H9 (cell line): Measurements from ENCODE around the gene SCYL3. TPM values are rescaled to one million over a fixed set of nuclear protein-coding genes. Genes with fewer than 3 reads are reported as not detected.

Experiments
- DNase-seq: peaks from one replicate; pipeline ENCODE4 v3.0.0-alpha.2; 2017
- H2AFZ ChIP-seq: one replicate; pipeline ENCODE4 v1.6.1; 2013; ENCODE audit warnings: mild to moderate bottlenecking, low read length, control low read depth, moderate library complexity
- H2AK5ac ChIP-seq: 2 replicates; pipeline ENCODE4 v1.6.1; 2013; ENCODE audit warnings: low read length, control low read depth, mixed read lengths; ENCODE audit not compliant: insufficient read length
- H2BK120ac ChIP-seq: one replicate; pipeline ENCODE4 v1.6.1; 2013; ENCODE audit warnings: low read depth, mild to moderate bottlenecking, low read length, control low read depth, inconsistent platforms; ENCODE audit not compliant: poor library complexity, severe bottlenecking
- H2BK12ac ChIP-seq: 2 replicates; pipeline ENCODE4 v1.6.1; 2013; ENCODE audit warnings: low read length, control low read depth, mixed read lengths, low read depth; ENCODE audit not compliant: insufficient read length
- H2BK15ac ChIP-seq: 2 replicates; pipeline ENCODE4 v1.6.1; 2013; ENCODE audit warnings: low read depth, low read length, control low read depth
- H2BK20ac ChIP-seq: one replicate; pipeline ENCODE4 v1.6.1; 2013; ENCODE audit warnings: low read depth, mild to moderate bottlenecking, low read length, control low read depth, inconsistent platforms; ENCODE audit not compliant: poor library complexity, severe bottlenecking
- H2BK5ac ChIP-seq: 2 replicates; pipeline ENCODE4 v1.6.1; 2013; ENCODE audit warnings: low read length, control low read depth, mixed read lengths; ENCODE audit not compliant: insufficient read length
- H3K14ac ChIP-seq: 2 replicates; pipeline ENCODE4 v1.6.1; 2013; ENCODE audit warnings: low read length, control low read depth; ENCODE audit not compliant: insufficient read depth
- H3K18ac ChIP-seq: 2 replicates; pipeline ENCODE4 v1.6.1; 2013; ENCODE audit warnings: low read depth, mild to moderate bottlenecking, mixed read lengths, low read length, control low read depth; ENCODE audit not compliant: insufficient read length
- H3K23ac ChIP-seq: 2 replicates; pipeline ENCODE4 v1.6.1; 2013; ENCODE audit warnings: low read length, control low read depth, mixed read lengths, low read depth; ENCODE audit not compliant: insufficient read length
- H3K23me2 ChIP-seq: 2 replicates; pipeline ENCODE4 v1.6.1; 2013; ENCODE audit warnings: low read depth, mild to moderate bottlenecking, mixed read lengths, low read length, control low read depth; ENCODE audit not compliant: insufficient read length, poor library complexity, severe bottlenecking
- H3K27ac ChIP-seq: 2 replicates; pipeline ENCODE4 v1.5.1; 2013; ENCODE audit warnings: low read length, control low read depth, mixed read lengths, low read depth; ENCODE audit not compliant: insufficient read length
- H3K27me3 ChIP-seq: 2 replicates; pipeline ENCODE4 v1.6.1; 2013; ENCODE audit warnings: low read length, control low read depth, inconsistent platforms; ENCODE audit not compliant: insufficient read depth
- H3K4ac ChIP-seq: 2 replicates; pipeline ENCODE4 v1.6.1; 2013; ENCODE audit warnings: low read depth, mild to moderate bottlenecking, control low read depth, inconsistent platforms, low read length, moderate library complexity
- H3K4me1 ChIP-seq: 2 replicates; pipeline ENCODE4 v1.6.1; 2013; ENCODE audit warnings: low read length, control low read depth, inconsistent platforms; ENCODE audit not compliant: insufficient read depth
- H3K4me2 ChIP-seq: 2 replicates; pipeline ENCODE4 v1.6.1; 2013; ENCODE audit warnings: low read length, control low read depth, mixed read lengths; ENCODE audit not compliant: insufficient read length, insufficient read depth
- H3K56ac ChIP-seq: 2 replicates; pipeline ENCODE4 v1.6.1; 2013; ENCODE audit warnings: low read depth, mild to moderate bottlenecking, mixed read lengths, low read length, control low read depth; ENCODE audit not compliant: insufficient read length
- H3K79me1 ChIP-seq: 2 replicates; pipeline ENCODE4 v1.6.1; 2013; ENCODE audit warnings: low read depth, mild to moderate bottlenecking, moderate library complexity, low read length, control low read depth, inconsistent platforms; ENCODE audit not compliant: insufficient read depth, poor library complexity, severe bottlenecking
- H3K79me2 ChIP-seq: 2 replicates; pipeline ENCODE4 v1.6.1; 2013; ENCODE audit warnings: low read length, control low read depth, inconsistent platforms; ENCODE audit not compliant: insufficient read depth
- H3K9ac ChIP-seq: 2 replicates; pipeline ENCODE4 v1.6.1; 2013; ENCODE audit warnings: low read length, control low read depth, mixed read lengths; ENCODE audit not compliant: insufficient read length; ENCODE audit errors: extremely low read depth
- H3K9me3 ChIP-seq: one replicate; pipeline ENCODE4 v1.6.1; 2013; ENCODE audit warnings: low read depth, low read length, inconsistent platforms; ENCODE audit not compliant: control insufficient read depth
- H3T11ph ChIP-seq: one replicate; pipeline ENCODE4 v1.6.1; 2013; ENCODE audit warnings: mild to moderate bottlenecking, low read length, control low read depth, inconsistent platforms
- H4K20me1 ChIP-seq: one replicate; pipeline ENCODE4 v1.6.1; 2013; ENCODE audit not compliant: control insufficient read depth, insufficient read length, insufficient read depth
- H4K5ac ChIP-seq: 2 replicates; pipeline ENCODE4 v1.6.1; 2013; ENCODE audit warnings: low read depth, mild to moderate bottlenecking, mixed read lengths, low read length, control low read depth; ENCODE audit not compliant: insufficient read length
- H4K8ac ChIP-seq: replicated peaks from 2 replicates; pipeline ENCODE4 v1.6.1; 2013; ENCODE audit warnings: low read length, control low read depth, mixed read lengths, low read depth; ENCODE audit not compliant: insufficient read length
- H4K91ac ChIP-seq: 2 replicates; pipeline ENCODE4 v1.6.1; 2013; ENCODE audit warnings: low read depth, mild to moderate bottlenecking, moderate library complexity, mixed read lengths, low read length, control low read depth; ENCODE audit not compliant: insufficient read length
- H3K27ac Mint-ChIP-seq, 3 experiments: 2 replicates in 2 of 3; 3 replicates in 1 of 3; pipeline ENCODE4 v1.8.0; 2020 to 2021; ENCODE audit warnings: mixed read lengths in 3 of 3, mild to moderate bottlenecking in 1 of 3, moderate library complexity in 1 of 3
- H3K27me3 Mint-ChIP-seq: 2 replicates; pipeline ENCODE4 v1.8.0; 2021; ENCODE audit warnings: low read depth, mild to moderate bottlenecking, moderate library complexity, mixed read lengths
- H3K36me3 Mint-ChIP-seq, 3 experiments: 2 replicates in 2 of 3; 3 replicates in 1 of 3; pipeline ENCODE4 v1.8.0; 2020 to 2021; ENCODE audit warnings: low read depth in 3 of 3, mixed read lengths in 3 of 3; ENCODE audit not compliant: insufficient read depth in 1 of 3
- H3K4me1 Mint-ChIP-seq, 2 experiments: 2 replicates each; pipeline ENCODE4 v1.8.0; 2020; ENCODE audit warnings: mixed read lengths in 2 of 2
- H3K4me3 Mint-ChIP-seq, 2 experiments: 2 replicates in 1 of 2; 3 replicates in 1 of 2; pipeline ENCODE4 v1.8.0; 2020 to 2021; ENCODE audit warnings: mild to moderate bottlenecking in 2 of 2, mixed read lengths in 2 of 2, moderate library complexity in 1 of 2
- H3K9me3 Mint-ChIP-seq, 2 experiments: 2 replicates in 1 of 2; 3 replicates in 1 of 2; pipeline ENCODE4 v1.8.0; 2020; ENCODE audit warnings: mild to moderate bottlenecking in 2 of 2, mixed read lengths in 2 of 2, moderate library complexity in 1 of 2
- WGBS: extraction: QIAGEN DNeasy Blood & Tissue Kit; methylation state at CpG from one replicate; pipeline ENCODE4 v1.1.7; 2013; ENCODE audit warnings: missing lambda C conversion rate, low lambda C conversion rate, mixed read lengths; ENCODE audit not compliant: insufficient read length; ENCODE audit errors: extremely low coverage; 5-methylcytosine and 5-hydroxymethylcytosine counted together
- total RNA-seq: library from RNA; stranded (reverse); gene quantifications from 2 replicates; pipeline ENCODE4 v1.2.1, GENCODE V29; 2021
- TF ChIP-seq, protein P1 (sequence below): fragments of 200-600 bp; sonication (generic); conservative IDR thresholded peaks from 3 replicates; pipeline ENCODE4 v1.8.0; 2021; ENCODE audit warnings: antibody characterized with exemption, mild to moderate bottlenecking

SCYL3 gene
- total RNA-seq, 1 experiment from 2014 or later: 3.9 TPM

DNA sequence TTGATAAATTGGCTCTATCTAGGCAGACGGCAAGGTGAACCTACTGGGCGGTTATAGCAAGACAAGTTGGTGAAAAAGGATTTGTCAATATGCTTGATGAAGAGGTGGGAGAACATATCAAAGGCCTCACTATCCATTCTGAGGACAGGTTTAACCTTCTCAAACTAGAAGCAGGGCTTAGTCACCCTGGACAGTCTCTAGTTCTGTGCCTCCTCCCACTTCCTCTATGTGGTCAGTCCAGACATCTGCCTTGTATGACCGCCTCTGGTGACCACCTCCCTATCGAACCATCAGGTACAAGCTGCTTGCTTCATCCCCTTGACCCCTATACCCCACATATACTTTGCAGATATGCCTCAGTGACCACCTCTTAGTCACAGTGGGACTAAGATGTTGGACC lies 2.3 kb upstream of the SCYL3 start:
- Histone ChIP-seq H3T11ph (no peak overlapping the region), H3K9me3 (no peaks in the 10 kb centered on the region), H3K79me1 (no peaks in the 10 kb centered on the region), H4K20me1 (no peaks in the 10 kb centered on the region), H3K4ac (no peak overlapping the region), H3K27me3 (no peaks in the 10 kb centered on the region), H3K27ac (no peak overlapping the region), H2BK15ac (no peak overlapping the region), H2AK5ac (no peak overlapping the region), H2AFZ (no peak overlapping the region), H3K9ac (no peak overlapping the region), H3K23me2 (peaks cover 7% of the 10 kb centered on the region), H2BK5ac (no peak overlapping the region), H3K18ac (no peak overlapping the region), H2BK20ac (no peak overlapping the region), H4K91ac (no peak overlapping the region), H3K14ac (no peak overlapping the region), H4K8ac (no peak overlapping the region), H3K4me2 (no peak overlapping the region), H2BK12ac (no peak overlapping the region), H3K23ac (no peak overlapping the region), H4K5ac (no peak overlapping the region), H3K79me2 (no peaks in the 10 kb centered on the region), H2BK120ac (no peak overlapping the region), H3K4me1 (no peaks in the 10 kb centered on the region; the same call in 1 of the 2 replicates), H3K56ac (no peak overlapping the region)
- no peaks in the 10 kb centered on the region for H3K27me3 Mint-ChIP-seq
- H3K4me1 Mint-ChIP-seq: peaks cover 47 to 55% of the 10 kb centered on the region in 2 experiments
- TF ChIP-seq, protein P1, sequence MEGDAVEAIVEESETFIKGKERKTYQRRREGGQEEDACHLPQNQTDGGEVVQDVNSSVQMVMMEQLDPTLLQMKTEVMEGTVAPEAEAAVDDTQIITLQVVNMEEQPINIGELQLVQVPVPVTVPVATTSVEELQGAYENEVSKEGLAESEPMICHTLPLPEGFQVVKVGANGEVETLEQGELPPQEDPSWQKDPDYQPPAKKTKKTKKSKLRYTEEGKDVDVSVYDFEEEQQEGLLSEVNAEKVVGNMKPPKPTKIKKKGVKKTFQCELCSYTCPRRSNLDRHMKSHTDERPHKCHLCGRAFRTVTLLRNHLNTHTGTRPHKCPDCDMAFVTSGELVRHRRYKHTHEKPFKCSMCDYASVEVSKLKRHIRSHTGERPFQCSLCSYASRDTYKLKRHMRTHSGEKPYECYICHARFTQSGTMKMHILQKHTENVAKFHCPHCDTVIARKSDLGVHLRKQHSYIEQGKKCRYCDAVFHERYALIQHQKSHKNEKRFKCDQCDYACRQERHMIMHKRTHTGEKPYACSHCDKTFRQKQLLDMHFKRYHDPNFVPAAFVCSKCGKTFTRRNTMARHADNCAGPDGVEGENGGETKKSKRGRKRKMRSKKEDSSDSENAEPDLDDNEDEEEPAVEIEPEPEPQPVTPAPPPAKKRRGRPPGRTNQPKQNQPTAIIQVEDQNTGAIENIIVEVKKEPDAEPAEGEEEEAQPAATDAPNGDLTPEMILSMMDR: no peak
- no peaks in the 10 kb centered on the region for H3K9me3 Mint-ChIP-seq
- H3K4me3 Mint-ChIP-seq: no peak overlapping the region
- H3K27ac Mint-ChIP-seq: peak overlapping the region in 1 of 3 experiments; percentile 62; a peak in 1 of 7 replicates
- no peak for DNase-seq
- H3K36me3 Mint-ChIP-seq: no peaks in the 10 kb centered on the region
- no CpG with 5 or more reads among the region's 4 CpGs for WGBS
